ENCODE data around the gene ANKS1B. TPM values are rescaled to one million over a fixed set of nuclear protein-coding genes. Genes with fewer than 3 reads are reported as not detected.
A peak's percentile ranks its signal among the peaks of the same experiment; 100 is the strongest.

Gene ANKS1B
- total and polyA plus RNA-seq, 4 experiments from 2014 or later: 0.28 to 0.55 TPM; not detected in 2

GRCh38 chr12:98709022-98709421 is 1275.7 kb downstream of the ANKS1B start:
- ChIA-PET POLR2A (ENCODE audit: partially characterized antibody) (no interaction called here), CTCF (ENCODE audit: partially characterized antibody) (no interaction called here)
- Histone ChIP-seq H3K4me3 (ENCODE audit: low read length in 2 of 2) (no peak overlapping the region), H3K27me3 (ENCODE audit: insufficient read depth, low read length) (no peaks in the 10 kb centered on the region), H3K4me1 (ENCODE audit: insufficient read depth, low read length) (no peaks in the 10 kb centered on the region), H3K27ac (ENCODE audit: low read depth, low read length) (no peak overlapping the region), H3K36me3 (ENCODE audit: insufficient read depth, low read length) (peaks cover 28% of the 10 kb centered on the region), H3K9me3 (ENCODE audit: control insufficient read depth in 1 of 2, low read length in 2 of 2) (no peaks in the 10 kb centered on the region)
- intact Hi-C loops (cut with micrococcal nuclease): no loop called here
- Mint-ChIP-seq H3K36me3 (peaks cover 40 to 67% of the 10 kb centered on the region in 2 donors), H3K4me3 (no peak overlapping the region), H3K4me1 (peaks cover 0 to 4% (median 1%) of the 10 kb centered on the region in 4 donors), H3K9me3 (no peaks in the 10 kb centered on the region), H3K27me3 (no peaks in the 10 kb centered on the region), H3K27ac (peak overlapping the region in 1 of 7 donors; percentile 9)
- DNase-seq: no peak

- no peak overlapping the region for H3K27ac ChIP-seq (ENCODE audit: low read depth, low read length)
- H3K4me1 ChIP-seq (ENCODE audit: insufficient read depth, low read length): no peaks in the 10 kb centered on the region
- Mint-ChIP-seq H3K9me3 (no peaks in the 10 kb centered on the region), H3K4me1 (peaks cover 5 to 12% (median 8%) of the 10 kb centered on the region in 4 donors), H3K4me3 (no peak overlapping the region), H3K36me3 (peaks cover 48 to 57% of the 10 kb centered on the region in 2 donors), H3K27ac (no peak overlapping the region), H3K27me3 (no peaks in the 10 kb centered on the region)
- intact Hi-C loops (cut with micrococcal nuclease): no loop called here
- DNase-seq: no peak
- CTCF ChIA-PET (ENCODE audit: partially characterized antibody): no interaction called here
- no peak overlapping the region for H3K4me3 ChIP-seq (ENCODE audit: low read length in 2 of 2)
- POLR2A ChIA-PET (ENCODE audit: partially characterized antibody): no interaction called here
- H3K9me3 ChIP-seq (ENCODE audit: control insufficient read depth in 1 of 2, low read length in 2 of 2): no peaks in the 10 kb centered on the region
- peaks cover 16% of the 10 kb centered on the region for H3K36me3 ChIP-seq (ENCODE audit: insufficient read depth, low read length)
- no peaks in the 10 kb centered on the region for H3K27me3 ChIP-seq (ENCODE audit: insufficient read depth, low read length)
Measured at GRCh38 chr12:98701166-98701565, 1283.6 kb downstream of the ANKS1B start.

DNA sequence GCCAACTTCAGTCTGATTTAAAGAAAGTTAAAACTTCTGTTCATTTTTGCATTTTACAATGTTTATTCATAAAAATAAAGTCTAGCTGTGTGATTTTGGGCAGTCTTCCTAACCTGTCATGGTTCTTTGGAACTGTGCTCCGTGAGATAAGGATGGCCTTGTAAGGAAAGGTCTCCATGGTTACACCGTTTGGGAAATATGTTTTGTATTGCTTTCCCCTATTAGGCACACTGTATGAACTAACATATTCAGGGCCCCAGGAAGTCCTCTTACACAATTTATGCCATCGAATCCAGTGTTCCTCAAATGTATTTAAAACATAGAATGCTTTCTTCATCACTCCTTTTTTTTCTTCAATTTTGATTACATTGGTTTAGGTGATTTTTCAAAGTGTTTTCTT is 1285.2 kb downstream of the ANKS1B start:
- Mint-ChIP-seq H3K36me3 (peaks cover 55 to 63% of the 10 kb centered on the region in 2 donors), H3K4me3 (no peak overlapping the region), H3K27ac (no peak overlapping the region), H3K4me1 (peaks cover 8 to 17% (median 12%) of the 10 kb centered on the region in 4 donors), H3K27me3 (no peaks in the 10 kb centered on the region), H3K9me3 (no peaks in the 10 kb centered on the region)
- intact Hi-C loops (cut with micrococcal nuclease): loop anchor here (1.0 kb wide), 2 partner anchors 44 to 299 kb away; no protein-coding TSS in a partner anchor
- Histone ChIP-seq H3K36me3 (ENCODE audit: insufficient read depth, low read length) (peaks cover 25% of the 10 kb centered on the region), H3K4me1 (ENCODE audit: insufficient read depth, low read length) (no peaks in the 10 kb centered on the region), H3K4me3 (ENCODE audit: low read length in 2 of 2) (no peak overlapping the region), H3K27ac (ENCODE audit: low read depth, low read length) (no peak overlapping the region), H3K27me3 (ENCODE audit: insufficient read depth, low read length) (no peaks in the 10 kb centered on the region), H3K9me3 (ENCODE audit: control insufficient read depth in 1 of 2, low read length in 2 of 2) (no peaks in the 10 kb centered on the region)
- POLR2A ChIA-PET (ENCODE audit: partially characterized antibody): no interaction called here
- CTCF ChIA-PET (ENCODE audit: partially characterized antibody): interaction anchor here (1.0 kb wide), 1 partner anchor 133 kb away, joined by 3 read pairs; no protein-coding TSS in a partner anchor
- DNase-seq: no peak

DNA sequence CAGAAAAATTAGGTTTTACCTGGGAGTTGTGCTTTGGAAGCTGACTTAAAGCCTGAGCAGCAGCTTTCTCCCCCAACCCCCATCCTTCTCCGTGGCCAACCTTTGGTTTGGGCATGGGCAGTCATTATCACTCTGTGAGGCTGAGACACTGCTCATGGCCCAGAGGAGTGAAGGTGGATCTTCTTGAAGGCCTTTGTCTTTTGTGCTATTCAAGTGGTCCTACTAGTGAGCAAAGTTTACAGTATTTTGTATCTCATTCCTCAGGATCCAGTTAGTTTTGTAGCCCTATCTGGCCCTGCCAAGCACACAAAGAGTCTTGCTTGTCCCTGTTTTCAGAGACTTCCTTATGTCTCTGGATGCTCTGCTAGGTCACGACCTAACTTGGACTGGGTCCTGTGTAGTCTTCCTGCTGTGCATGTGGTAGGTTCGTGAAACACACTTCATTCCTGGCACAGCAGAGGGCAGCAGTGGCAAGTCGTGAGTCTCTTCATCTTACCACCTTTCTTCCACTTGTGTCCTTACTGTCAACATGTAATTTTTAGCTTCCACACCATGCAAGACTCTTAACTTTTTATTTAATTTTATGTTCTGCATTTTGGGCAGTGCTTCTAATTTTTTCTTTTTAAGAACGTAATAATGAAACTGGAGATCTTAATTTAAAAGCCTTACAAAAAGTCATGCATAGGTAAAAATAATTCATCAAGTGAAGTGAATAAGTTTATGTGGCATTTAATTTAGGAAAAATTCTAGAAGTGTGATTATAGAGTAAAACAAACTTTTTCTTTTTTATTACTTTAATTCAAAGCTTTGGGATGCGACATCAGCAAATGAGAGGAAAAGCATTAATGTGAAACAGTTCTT is 1285.9 kb downstream of the ANKS1B start:
- H3K36me3 ChIP-seq (ENCODE audit: insufficient read depth, low read length): peaks cover 25% of the 10 kb centered on the region
- Mint-ChIP-seq H3K27ac (peak overlapping the region in 4 of 7 donors; percentile 17 to 89 (median 60)), H3K4me3 (no peak overlapping the region), H3K27me3 (no peaks in the 10 kb centered on the region), H3K9me3 (peaks cover 0 to 2% (median 0%) of the 10 kb centered on the region in 8 donors), H3K4me1 (peaks cover 12 to 21% (median 16%) of the 10 kb centered on the region in 4 donors), H3K36me3 (peaks cover 61 to 62% of the 10 kb centered on the region in 2 donors)
- no peak overlapping the region for H3K4me3 ChIP-seq (ENCODE audit: low read length in 2 of 2)
- intact Hi-C loops (cut with micrococcal nuclease): loop anchor here (1.0 kb wide), 2 partner anchors 44 to 299 kb away; no protein-coding TSS in a partner anchor
- no peaks in the 10 kb centered on the region for H3K9me3 ChIP-seq (ENCODE audit: control insufficient read depth in 1 of 2, low read length in 2 of 2)
- ChIA-PET POLR2A (ENCODE audit: partially characterized antibody) (no interaction called here), CTCF (ENCODE audit: partially characterized antibody) (interaction anchor here (1.0 kb wide), 1 partner anchor 132 kb away, joined by 3 read pairs; no protein-coding TSS in a partner anchor)
- no peaks in the 10 kb centered on the region for H3K27me3 ChIP-seq (ENCODE audit: insufficient read depth, low read length)
- peak in 3 of 5 donors; percentile 21 to 26 (median 26) for DNase-seq
- H3K27ac ChIP-seq (ENCODE audit: low read depth, low read length): no peak overlapping the region
- no peaks in the 10 kb centered on the region for H3K4me1 ChIP-seq (ENCODE audit: insufficient read depth, low read length)

DNA sequence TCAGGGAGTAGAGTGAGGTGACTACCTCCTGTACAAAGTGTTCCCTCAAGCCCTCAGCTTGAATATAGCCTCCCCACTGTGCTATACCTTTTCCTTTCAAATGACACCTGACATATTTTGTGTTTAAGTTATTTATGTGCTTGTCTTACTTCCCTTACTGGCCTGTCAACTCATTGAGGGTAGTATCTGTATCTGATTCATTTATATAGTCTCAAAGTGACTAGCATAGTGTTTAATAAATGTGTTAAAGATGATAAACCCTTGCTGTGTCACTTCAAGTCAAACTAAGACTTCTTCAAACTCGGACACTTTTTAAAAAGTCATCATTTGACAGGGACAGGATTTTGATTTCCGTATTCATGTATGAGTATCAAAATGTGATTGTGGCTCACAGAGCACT is 1287.5 kb downstream of the ANKS1B start:
- Mint-ChIP-seq H3K4me3 (no peak overlapping the region), H3K4me1 (peaks cover 14 to 28% (median 23%) of the 10 kb centered on the region in 4 donors), H3K27ac (peak overlapping the region in 4 of 7 donors; percentile 10 to 81 (median 19)), H3K36me3 (peaks cover 64 to 73% of the 10 kb centered on the region in 2 donors), H3K9me3 (peaks cover 0 to 2% (median 0%) of the 10 kb centered on the region in 8 donors), H3K27me3 (no peaks in the 10 kb centered on the region)
- no peak for DNase-seq
- H3K36me3 ChIP-seq (ENCODE audit: insufficient read depth, low read length): peaks cover 25% of the 10 kb centered on the region
- ChIA-PET POLR2A (ENCODE audit: partially characterized antibody) (no interaction called here), CTCF (ENCODE audit: partially characterized antibody) (no interaction called here)
- H3K4me3 ChIP-seq (ENCODE audit: low read length in 2 of 2): no peak overlapping the region
- H3K27ac ChIP-seq (ENCODE audit: low read depth, low read length): no peak overlapping the region
- intact Hi-C loops (cut with micrococcal nuclease): no loop called here
- no peaks in the 10 kb centered on the region for H3K27me3 ChIP-seq (ENCODE audit: insufficient read depth, low read length)
- H3K4me1 ChIP-seq (ENCODE audit: insufficient read depth, low read length): no peaks in the 10 kb centered on the region
- no peaks in the 10 kb centered on the region for H3K9me3 ChIP-seq (ENCODE audit: control insufficient read depth in 1 of 2, low read length in 2 of 2)

GRCh38 chr12:98696036-98696646 is 1288.6 kb downstream of the ANKS1B start:
- ChIA-PET POLR2A (ENCODE audit: partially characterized antibody) (no interaction called here), CTCF (ENCODE audit: partially characterized antibody) (no interaction called here)
- H3K36me3 ChIP-seq (ENCODE audit: insufficient read depth, low read length): peaks cover 24% of the 10 kb centered on the region
- no peaks in the 10 kb centered on the region for H3K9me3 ChIP-seq (ENCODE audit: control insufficient read depth in 1 of 2, low read length in 2 of 2)
- no peak overlapping the region for H3K4me3 Mint-ChIP-seq
- H3K4me1 ChIP-seq (ENCODE audit: insufficient read depth, low read length): no peaks in the 10 kb centered on the region
- no peak overlapping the region for H3K27ac ChIP-seq (ENCODE audit: low read depth, low read length)
- H3K9me3 Mint-ChIP-seq: peaks cover 0 to 2% (median 0%) of the 10 kb centered on the region in 8 donors
- H3K4me1 Mint-ChIP-seq: peaks cover 18 to 35% (median 25%) of the 10 kb centered on the region in 4 donors
- peak overlapping the region in 5 of 7 donors; percentile 6 to 43 (median 29) for H3K27ac Mint-ChIP-seq
- intact Hi-C loops (cut with micrococcal nuclease): no loop called here
- peaks cover 64 to 75% of the 10 kb centered on the region in 2 donors for H3K36me3 Mint-ChIP-seq
- H3K4me3 ChIP-seq (ENCODE audit: low read length in 2 of 2): no peak overlapping the region
- DNase-seq: no peak
- no peaks in the 10 kb centered on the region for H3K27me3 Mint-ChIP-seq
- H3K27me3 ChIP-seq (ENCODE audit: insufficient read depth, low read length): no peaks in the 10 kb centered on the region

DNA sequence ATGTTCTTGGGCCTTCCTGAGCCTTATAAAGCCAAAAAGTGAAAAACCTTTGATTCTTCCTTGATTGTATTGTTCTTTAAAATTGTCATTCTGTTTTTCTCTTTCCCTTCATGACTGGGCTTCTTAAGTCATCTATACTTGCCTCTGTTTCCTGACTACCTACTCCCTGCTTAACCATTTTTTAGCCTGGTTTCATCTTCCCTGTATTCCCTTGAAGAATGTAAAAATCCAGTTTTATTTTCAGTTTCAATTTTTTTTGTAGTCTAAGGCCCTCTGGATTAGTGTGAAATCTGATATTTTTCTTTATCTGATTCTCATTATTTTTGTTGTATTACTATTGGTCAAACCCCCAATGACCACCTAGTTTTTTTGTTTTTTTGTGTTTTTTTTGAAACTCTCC is 1293.4 kb downstream of the ANKS1B start:
- ChIA-PET POLR2A (ENCODE audit: partially characterized antibody) (no interaction called here), CTCF (ENCODE audit: partially characterized antibody) (no interaction called here)
- H3K4me1 ChIP-seq (ENCODE audit: insufficient read depth, low read length): no peaks in the 10 kb centered on the region

More for the DNA sequence above, 1293.4 kb downstream of the ANKS1B start:
- H3K36me3 Mint-ChIP-seq: peaks cover 64 to 69% of the 10 kb centered on the region in 2 donors
- H3K4me1 Mint-ChIP-seq: peaks cover 13 to 31% (median 19%) of the 10 kb centered on the region in 4 donors
- no peak overlapping the region for H3K4me3 Mint-ChIP-seq
- no peaks in the 10 kb centered on the region for H3K9me3 ChIP-seq (ENCODE audit: control insufficient read depth in 1 of 2, low read length in 2 of 2)
- peaks cover 39% of the 10 kb centered on the region for H3K36me3 ChIP-seq (ENCODE audit: insufficient read depth, low read length)
- peaks cover 0 to 2% (median 0%) of the 10 kb centered on the region in 8 donors for H3K9me3 Mint-ChIP-seq
- H3K27ac Mint-ChIP-seq: peak overlapping the region in 4 of 7 donors; percentile 5 to 72 (median 51)
- no peaks in the 10 kb centered on the region for H3K27me3 ChIP-seq (ENCODE audit: insufficient read depth, low read length)
- intact Hi-C loops (cut with micrococcal nuclease): no loop called here
- no peak overlapping the region for H3K27ac ChIP-seq (ENCODE audit: low read depth, low read length)
- H3K27me3 Mint-ChIP-seq: no peaks in the 10 kb centered on the region
- DNase-seq: no peak
- H3K4me3 ChIP-seq (ENCODE audit: low read length in 2 of 2): no peak overlapping the region

All from CD4-positive, alpha-beta memory T cell (primary cell).